Left lung (tissue), 10 donors: ENCODE results near the gene LMO2. TPM values are rescaled to one million over a fixed set of nuclear protein-coding genes. Genes with fewer than 3 reads are reported as not detected.
A peak's percentile ranks its signal among the peaks of the same experiment; 100 is the strongest.

Experiments
- ATAC-seq: fragments of 200-7000 bp; cut with Tn5 transposase; one replicate; pipeline ENCODE4 v1.9.1; 2020; ENCODE audit warnings: moderate library complexity
- DNase-seq, 4 donors: peaks; one replicate each; pipeline ENCODE4 v3.0.0-alpha.2; 2013 to 2020
- H3K27ac ChIP-seq, 2 donors: fragments of 200-600 bp; sonication (generic) in 1 of 2; one replicate each; pipeline versions ENCODE4 v1.5.0 to v1.8.0; 2020 to 2021
- H3K27me3 ChIP-seq, 2 donors: fragments of 200-600 bp; sonication (generic) in 1 of 2; one replicate each; pipeline versions ENCODE4 v1.5.0 to v1.8.0; 2020 to 2021
- H3K36me3 ChIP-seq, 2 donors: fragments of 200-600 bp; sonication (generic) in 1 of 2; one replicate each; pipeline versions ENCODE4 v1.5.0 to v1.8.0; 2020 to 2021
- H3K4me1 ChIP-seq, 2 donors: fragments of 200-600 bp; one replicate each; pipeline ENCODE4 v1.8.0; 2021
- H3K4me3 ChIP-seq, 2 donors: fragments of 200-600 bp; sonication (generic) in 1 of 2; one replicate each; pipeline versions ENCODE4 v1.5.0 to v1.8.0; 2020 to 2021; ENCODE audit warnings: mild to moderate bottlenecking in 1 of 2
- H3K9me3 ChIP-seq, 2 donors: fragments of 200-600 bp; sonication (generic) in 1 of 2; one replicate each; pipeline versions ENCODE4 v1.5.0 to v1.8.0; 2020 to 2021
- CTCF ChIP-seq, 2 donors: fragments of 200-600 bp; sonication (generic) in 1 of 2; IDR thresholded peaks; one replicate each; pipeline versions ENCODE4 v1.5.0 to v1.8.0; 2021; ENCODE audit warnings: antibody characterized with exemption in 2 of 2
- intact Hi-C, 2 donors: fragments of 100-400 bp; cut with DNase I; formaldehyde crosslinking; loops; one replicate each; pipeline versions ENCODE4 v1.11.2 to v1.14.2; 2022
- polyA plus RNA-seq, 6 donors: library from polyadenylated mRNA; unstranded; fragments of 120-200 nt; gene quantifications; one replicate each; pipeline ENCODE4 v1.2.1, GENCODE V29; 2013; ENCODE audit not compliant: insufficient read length in 6 of 6
- total RNA-seq, 2 donors: library from RNA; stranded (reverse); fragmentation: NEBNext Ultra II Directional; extraction: Animal tissue kit (Norgen Biotek cat#: 25700); gene quantifications; one replicate each; pipeline ENCODE4 v1.2.1, GENCODE V29; 2021
- donor health status: DM: no; HTN: yes; CAD: no.
- donor health status: DM: no; HTN: no; CAD: no.

The LMO2 gene
- total and polyA plus RNA-seq, 8 donors: 27.8 to 48.3 (median 42.8) TPM

DNA sequence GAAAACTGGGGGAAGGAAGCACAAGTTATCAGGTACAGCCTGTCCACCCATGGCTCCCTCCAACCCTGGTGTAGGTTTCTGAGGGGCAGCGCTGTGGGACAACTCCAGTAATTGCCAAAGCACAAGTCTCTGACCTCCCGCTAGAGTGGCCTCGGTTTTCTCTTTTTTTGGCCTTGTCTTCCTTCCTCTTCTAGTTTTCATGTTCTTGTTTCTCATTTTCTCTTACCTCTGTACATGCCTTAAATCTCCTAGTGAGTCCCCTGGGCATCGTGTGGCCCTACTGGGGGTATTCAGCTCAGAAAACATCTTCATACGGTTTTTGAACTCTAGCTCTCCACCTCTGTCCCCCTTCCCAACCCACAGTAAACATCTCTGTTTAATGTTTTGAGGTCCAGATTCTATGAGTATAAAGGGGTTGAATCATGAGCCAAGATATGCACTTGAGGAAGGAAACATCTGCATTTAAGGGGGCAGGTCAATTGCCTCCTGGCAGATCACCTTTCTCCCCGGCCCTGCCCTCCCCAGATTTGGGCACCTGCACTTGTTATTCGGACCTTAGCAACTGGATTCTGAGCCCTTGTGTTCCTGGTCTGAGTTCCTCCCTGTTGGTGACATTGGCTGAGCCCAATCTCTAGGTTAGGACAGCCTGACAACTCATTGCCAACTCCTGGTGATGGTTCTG lies 8.4 kb upstream of the LMO2 start:
- intact Hi-C loops: no loop called here
- H3K36me3 ChIP-seq: no peaks in the 10 kb centered on the region
- DNase-seq (no peak), ATAC-seq (no peak)
- TF ChIP-seq CTCF (IDR thresholded peaks at IDR 0.05): no peak
- H3K9me3 ChIP-seq: no peaks in the 10 kb centered on the region
- H3K27me3 ChIP-seq: no peaks in the 10 kb centered on the region
- no peak overlapping the region for H3K4me3 ChIP-seq
- H3K27ac ChIP-seq: peak overlapping the region; percentile 57 to 59
- peaks cover 14 to 50% of the 10 kb centered on the region in 2 donors for H3K4me1 ChIP-seq

- Histone ChIP-seq H3K4me3 (no peak overlapping the region), H3K27ac (peak overlapping the region; percentile 57 to 59)
- ATAC-seq: peak; percentile 90
Measured at GRCh38 chr11:33899400-33900037, 7.6 kb upstream of the LMO2 start.

GRCh38 chr11:33898957-33899356 lies 7.1 kb upstream of the LMO2 start:
- H3K9me3 ChIP-seq: no peaks in the 10 kb centered on the region
- intact Hi-C loops: no loop called here
- ATAC-seq (no peak), DNase-seq (no peak)
- peak overlapping the region; percentile 57 to 59 for H3K27ac ChIP-seq
- H3K36me3 ChIP-seq: no peaks in the 10 kb centered on the region
- TF ChIP-seq CTCF (IDR thresholded peaks at IDR 0.05): no peak
- no peak overlapping the region for H3K4me3 ChIP-seq
- peaks cover 14 to 63% of the 10 kb centered on the region in 2 donors for H3K4me1 ChIP-seq
- no peaks in the 10 kb centered on the region for H3K27me3 ChIP-seq

More at GRCh38 chr11:33899400-33900037, 7.6 kb upstream of the LMO2 start:
- intact Hi-C loops: no loop called here
- TF ChIP-seq CTCF (IDR thresholded peaks at IDR 0.05): no peak
- H3K27me3 ChIP-seq: no peaks in the 10 kb centered on the region
- peak in 3 of 4 donors; percentile 59 to 82 (median 77) for DNase-seq
- no peaks in the 10 kb centered on the region for H3K36me3 ChIP-seq
- peaks cover 14 to 58% of the 10 kb centered on the region in 2 donors for H3K4me1 ChIP-seq
- no peaks in the 10 kb centered on the region for H3K9me3 ChIP-seq

DNA sequence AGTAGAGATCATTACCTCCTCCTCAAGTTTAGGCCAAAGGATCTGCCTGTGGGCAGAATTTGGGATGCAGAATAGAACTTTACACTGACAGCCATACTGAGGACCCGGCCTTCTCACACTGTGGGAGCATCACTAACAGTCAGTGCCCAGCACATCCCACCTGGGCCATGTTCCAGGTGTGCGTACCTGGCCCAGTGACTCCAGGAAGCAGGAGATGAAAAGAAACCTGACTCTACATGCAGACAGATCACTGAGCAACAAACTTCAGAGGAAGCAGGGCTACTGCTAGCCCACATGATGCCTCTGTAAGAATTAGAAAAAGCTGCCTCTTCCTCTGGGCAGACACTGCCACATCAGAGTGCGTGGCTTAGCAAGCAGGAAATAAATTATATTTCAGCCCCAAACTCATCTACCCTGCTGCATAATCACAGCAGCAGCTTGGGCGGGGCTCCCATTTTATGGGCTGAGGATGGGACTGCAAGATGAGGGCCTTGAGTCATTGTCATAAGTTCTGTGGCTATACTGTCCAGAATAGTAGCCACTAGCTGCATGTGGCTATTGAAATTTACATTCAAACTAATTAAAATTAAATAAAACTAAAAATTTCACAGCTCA lies 6.0 kb upstream of the LMO2 start:
- intact Hi-C loops: no loop called here
- Histone ChIP-seq H3K9me3 (no peaks in the 10 kb centered on the region), H3K27ac (peak overlapping the region in 1 of 2 donors; percentile 59), H3K4me3 (no peak overlapping the region), H3K36me3 (no peaks in the 10 kb centered on the region), H3K27me3 (no peaks in the 10 kb centered on the region), H3K4me1 (peaks cover 14 to 74% of the 10 kb centered on the region in 2 donors)
- no peak for ATAC-seq
- no peak for TF ChIP-seq CTCF (IDR thresholded peaks at IDR 0.05)
- DNase-seq: no peak

DNA sequence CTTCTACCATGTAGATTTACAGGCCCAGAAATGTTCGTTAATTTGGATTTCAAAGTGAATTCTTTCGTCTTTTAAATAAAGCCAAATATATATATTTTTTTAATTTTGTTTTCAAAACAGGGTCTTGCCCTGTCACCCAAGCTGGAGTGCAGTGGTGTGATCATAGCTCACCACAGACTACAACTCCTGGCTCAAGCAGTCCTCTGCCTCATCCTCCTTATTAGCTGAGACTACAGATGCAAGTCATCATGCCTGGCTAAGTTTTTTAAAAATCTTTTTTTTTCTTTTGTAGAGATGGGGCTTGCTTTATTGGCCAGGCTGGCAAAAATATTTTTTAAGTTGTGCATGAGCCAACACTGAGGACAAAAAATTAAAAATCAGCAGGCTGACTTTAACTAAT lies 5.0 kb upstream of the LMO2 start:
- intact Hi-C loops: no loop called here
- Histone ChIP-seq H3K4me3 (no peak overlapping the region), H3K27ac (no peak overlapping the region), H3K36me3 (no peaks in the 10 kb centered on the region), H3K27me3 (no peaks in the 10 kb centered on the region), H3K4me1 (peaks cover 14 to 84% of the 10 kb centered on the region in 2 donors), H3K9me3 (no peaks in the 10 kb centered on the region)
- no peak for TF ChIP-seq CTCF (IDR thresholded peaks at IDR 0.05)
- ATAC-seq (no peak), DNase-seq (no peak)
